Endothelial cell of umbilical vein (primary cell): ENCODE measurements around the gene CCNF. TPM values are rescaled to one million over a fixed set of nuclear protein-coding genes. Genes with fewer than 3 reads are reported as not detected.

ENCODE experiments used
- BruUV-seq: library from RNA; stranded (reverse); fragments of 400-500 nt; replicated peaks from 2 replicates; lab custom pipeline; 2021; lab: Mats Ljungman, UMichigan
- CTCF ChIA-PET: fragments of 300-600, 350-600 bp; sonication (Branson Sonifier 250); formaldehyde crosslinking; loops from one replicate; lab custom pipeline; 2021; ENCODE audit warnings: antibody characterized with exemption, inconsistent platforms; lab: Charles Lee
- POLR2A ChIA-PET: fragments of 300-600, 350-600 bp; sonication (Branson Sonifier 250); formaldehyde crosslinking; loops from one replicate; lab custom pipeline; 2021; ENCODE audit warnings: antibody characterized with exemption, inconsistent platforms; lab: Charles Lee
- DNase-seq: peaks from one replicate; pipeline ENCODE4 v3.0.0-alpha.2; 2011; ENCODE audit warnings: low read depth, low spot score
- FAIRE-seq: peaks from 2 replicates; lab custom pipeline; 2011; peaks lifted over from hg19 to GRCh38; lab: Jason Lieb, UNC
- H2AFZ ChIP-seq: 2 replicates; pipeline ENCODE4 v1.6.0; 2012; ENCODE audit warnings: low read depth, low read length, control low read depth, inconsistent platforms
- H3K27ac ChIP-seq: 2 replicates; pipeline ENCODE4 v1.5.1; 2011; ENCODE audit warnings: low read depth, mild to moderate bottlenecking, control low read depth, low read length, moderate library complexity; ENCODE audit not compliant: insufficient read depth
- H3K27me3 ChIP-seq, 2 experiments: 2 replicates each; pipeline versions ENCODE4 v1.6.0 to v1.6.1; 2011; ENCODE audit warnings: low read length in 2 of 2, mixed read lengths in 1 of 2; ENCODE audit not compliant: control insufficient read depth in 2 of 2, insufficient read depth in 2 of 2
- H3K36me3 ChIP-seq, 2 experiments: 2 replicates in 1 of 2; 3 replicates in 1 of 2; pipeline ENCODE4 v1.5.1; 2011; ENCODE audit warnings: low read length in 2 of 2, mild to moderate bottlenecking in 1 of 2, moderate library complexity in 1 of 2; ENCODE audit not compliant: control insufficient read depth in 2 of 2, insufficient read depth in 2 of 2; ENCODE audit errors: extremely low read depth in 1 of 2
- H3K4me1 ChIP-seq: 3 replicates; pipeline ENCODE4 v1.5.1; 2011; ENCODE audit warnings: mild to moderate bottlenecking, low read length; ENCODE audit not compliant: control insufficient read depth, insufficient read depth; ENCODE audit errors: extremely low read depth
- H3K4me2 ChIP-seq: 2 replicates; pipeline ENCODE4 v1.6.1; 2011; ENCODE audit warnings: low read length, control low read depth, mixed read lengths; ENCODE audit not compliant: insufficient read depth
- H3K4me3 ChIP-seq, 3 experiments: fragments of 200-600 bp in 1 of 3; sonication (generic), shearing (Covaris generic) in 1 of 3; replicated peaks in 1 of 3; 2 replicates each; pipeline ENCODE4 v1.5.1; 2011 to 2016; ENCODE audit warnings: control low read depth in 3 of 3, low read length in 3 of 3, mild to moderate bottlenecking in 2 of 3, inconsistent platforms in 1 of 3, low read depth in 1 of 3, moderate library complexity in 1 of 3; ENCODE audit not compliant: insufficient read depth in 1 of 3
- H3K79me2 ChIP-seq: 2 replicates; pipeline ENCODE4 v1.6.0; 2012; ENCODE audit warnings: low read length, inconsistent platforms; ENCODE audit not compliant: control insufficient read depth, insufficient read depth
- H3K9ac ChIP-seq: replicated peaks from 2 replicates; pipeline ENCODE3; 2011; ENCODE audit warnings: low read length, control low read depth; ENCODE audit not compliant: insufficient read depth; ENCODE audit errors: extremely low read depth
- H3K9me1 ChIP-seq: replicated peaks from 3 replicates; pipeline ENCODE4 v1.6.0; 2011; ENCODE audit warnings: mild to moderate bottlenecking, low read length; ENCODE audit not compliant: control insufficient read depth, insufficient read depth; ENCODE audit errors: extremely low read depth
- H3K9me3 ChIP-seq: replicated peaks from 2 replicates; pipeline ENCODE4 v1.5.1; 2012; ENCODE audit warnings: low read length, inconsistent platforms; ENCODE audit not compliant: control insufficient read depth, insufficient read depth
- H4K20me1 ChIP-seq: replicated peaks from 2 replicates; pipeline ENCODE3; 2011; ENCODE audit warnings: mild to moderate bottlenecking, low read length; ENCODE audit not compliant: control insufficient read depth, insufficient read depth; ENCODE audit errors: extremely low read depth
- EZH2 ChIP-seq: IDR thresholded peaks from 2 replicates; pipeline ENCODE4 v1.6.1; 2012; ENCODE audit warnings: borderline replicate concordance, low read depth, mild to moderate bottlenecking, moderate library complexity, low read length, inconsistent platforms; ENCODE audit not compliant: severe bottlenecking
- FOS ChIP-seq: IDR thresholded peaks from 2 replicates; pipeline ENCODE4 v1.6.1; 2011; ENCODE audit warnings: mild to moderate bottlenecking, low read length, moderate library complexity, borderline replicate concordance; ENCODE audit not compliant: insufficient read depth
- GATA2 ChIP-seq: IDR thresholded peaks from 2 replicates; pipeline ENCODE4 v1.7.0; 2011; ENCODE audit warnings: low read depth, mild to moderate bottlenecking, moderate library complexity, mixed read lengths, low read length; ENCODE audit not compliant: insufficient read length, insufficient read depth
- JUN ChIP-seq: IDR thresholded peaks from 2 replicates; pipeline ENCODE4 v1.6.1; 2011; ENCODE audit warnings: borderline replicate concordance, low read depth; ENCODE audit not compliant: insufficient read length, insufficient read depth
- MYC ChIP-seq: IDR thresholded peaks from one replicate; pipeline ENCODE4 v1.6.1; 2011; ENCODE audit warnings: mild to moderate bottlenecking, low read depth, low read length
- POLR2A ChIP-seq: IDR thresholded peaks from 2 replicates; pipeline ENCODE4 v1.6.1; 2012; ENCODE audit warnings: low read depth, mild to moderate bottlenecking, control low read depth, low read length
- POLR2AphosphoS5 ChIP-seq: IDR thresholded peaks from 2 replicates; pipeline ENCODE4 v1.6.1; 2012; ENCODE audit warnings: low read depth, mild to moderate bottlenecking, control low read depth, low read length, moderate library complexity; ENCODE audit not compliant: insufficient read depth
- dilution Hi-C: fragments of 300-500 bp; cut with MboI; formaldehyde crosslinking; loops from one replicate; pipeline ENCODE4 v1.15.0; 2019; ENCODE audit warnings: low sequenced_read_pairs; ENCODE audit not compliant: extremely low pct_ligation_motif_present
- intact Hi-C: fragments of 100-400 bp; cut with micrococcal nuclease; formaldehyde crosslinking; loops from one replicate; pipeline ENCODE4 v1.10.0; 2022
- polyA plus RNA-seq, 4 experiments: library from polyadenylated mRNA; depleted of rRNA in 3 of 4; stranded (reverse) in 3 of 4; unstranded in 1 of 4; fragments of >200 nt; gene quantifications; 2 replicates each; pipeline versions ENCODE4 v1.2.1 to v1.2.3, GENCODE V29; 2011 to 2012; ENCODE audit warnings: missing spikeins in 1 of 4
- total RNA-seq: library from RNA; stranded (reverse); gene quantifications from 2 replicates; pipeline ENCODE4 v1.2.3, GENCODE V29; 2021
- TF ChIP-seq, protein P1 (sequence below): IDR thresholded peaks from 2 replicates; pipeline ENCODE4 v1.6.1; 2011; ENCODE audit not compliant: insufficient read depth, insufficient read length
- TF ChIP-seq, protein P2 (sequence below), 2 donors: IDR thresholded peaks; 1 replicate in 1 of 2; 2 replicates in 1 of 2; pipeline ENCODE4 v1.5.1; 2011; ENCODE audit warnings: low read length in 2 of 2, mild to moderate bottlenecking in 2 of 2, moderate library complexity in 2 of 2, control low read depth in 1 of 2, inconsistent platforms in 1 of 2, low read depth in 1 of 2; ENCODE audit not compliant: insufficient read depth in 1 of 2; ENCODE audit errors: extremely low read depth in 1 of 2

CCNF gene
- total and polyA plus RNA-seq, 2 donors (not counting 3 experiments of a cell fraction or from before 2014, with no cell fraction given): 13.9 to 48.9 TPM

DNA sequence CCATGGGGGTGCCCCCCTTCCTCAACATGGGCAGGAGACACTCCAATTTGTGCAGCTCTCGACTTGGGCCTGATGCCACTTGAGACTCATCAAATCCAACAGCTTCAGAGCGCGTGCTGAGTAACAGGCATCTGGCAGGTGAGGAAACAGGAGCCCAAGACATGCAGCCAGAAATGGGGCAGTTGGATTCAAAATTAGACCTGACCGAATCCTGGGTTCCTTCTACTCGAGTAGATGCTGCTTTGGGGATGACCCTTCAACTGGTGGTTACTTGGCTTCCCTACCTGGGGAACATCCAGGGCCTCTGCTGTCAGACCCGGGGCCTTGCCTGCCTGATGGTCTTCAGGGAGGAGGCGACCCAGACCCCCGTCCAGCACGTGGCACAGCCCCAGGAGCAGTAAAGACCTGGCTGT, 41.4 kb downstream of the CCNF start:
- FAIRE-seq: no peak
- intact Hi-C loops: no loop called here
- Histone ChIP-seq H3K9me3 (no peaks in the 10 kb centered on the region), H2AFZ (no peak overlapping the region), H3K9me1 (no peaks in the 10 kb centered on the region), H3K79me2 (peaks cover under 1% of the 10 kb centered on the region), H3K4me3 (no peak overlapping the region), H4K20me1 (no peaks in the 10 kb centered on the region), H3K27ac (no peak overlapping the region), H3K36me3 (no peaks in the 10 kb centered on the region), H3K4me1 (peaks cover 10% of the 10 kb centered on the region), H3K9ac (no peak overlapping the region), H3K4me2 (no peak overlapping the region), H3K27me3 (peaks cover 18 to 22% of the 10 kb centered on the region in 2 experiments)
- dilution Hi-C loops: no loop called here
- BruUV-seq: no TSS peak
- TF ChIP-seq EZH2: peak; percentile 53
- no peak for TF ChIP-seq POLR2AphosphoS5
- no peak for TF ChIP-seq GATA2
- TF ChIP-seq, protein P1, sequence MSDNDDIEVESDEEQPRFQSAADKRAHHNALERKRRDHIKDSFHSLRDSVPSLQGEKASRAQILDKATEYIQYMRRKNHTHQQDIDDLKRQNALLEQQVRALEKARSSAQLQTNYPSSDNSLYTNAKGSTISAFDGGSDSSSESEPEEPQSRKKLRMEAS: no peak
- DNase-seq: no peak
- POLR2A ChIA-PET: no interaction called here
- CTCF ChIA-PET: interaction anchor here (1.3 to 1.9 kb wide), 2 partner anchors 13 to 31 kb away, joined by 5 to 6 read pairs; no protein-coding TSS in a partner anchor

DNA sequence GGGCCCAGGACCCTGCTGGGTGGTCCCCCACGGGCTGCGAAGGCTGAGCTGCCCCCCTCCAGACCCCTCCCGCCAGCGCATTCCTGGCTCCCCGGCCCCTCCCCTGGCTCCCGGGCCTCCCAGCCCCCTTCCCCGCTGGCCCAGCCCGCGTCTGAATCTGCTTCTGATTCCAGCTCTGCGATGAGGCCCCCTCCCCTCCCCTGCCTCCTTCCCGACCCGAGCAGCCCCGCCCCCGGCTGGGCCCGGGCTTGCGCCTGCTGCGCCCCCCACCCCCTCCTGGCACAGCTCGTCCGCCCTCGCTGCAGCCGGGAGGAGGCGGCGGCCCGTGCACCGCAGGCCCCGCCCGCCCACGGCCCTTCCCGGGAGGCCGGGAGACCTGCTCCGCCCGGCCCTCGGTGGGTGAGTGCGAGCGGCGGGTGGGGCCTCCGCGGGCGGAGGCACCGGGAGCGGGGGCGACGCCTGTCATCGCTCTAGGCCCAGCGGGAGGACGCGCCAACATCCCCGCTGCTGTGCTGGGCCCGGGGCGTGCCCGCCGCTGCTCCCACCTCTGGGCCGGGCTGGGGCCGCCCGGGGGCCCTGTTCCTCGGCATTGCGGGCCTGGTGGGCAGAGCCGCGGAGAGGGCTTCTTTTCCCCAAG, 41.9 kb downstream of the CCNF start, which contains the start of gene NTN3:
TSS of gene NTN3 (plus strand) at position 282 of the 637 bp plus-strand sequence. CDS start 405 bp downstream, outside the sequence.
- FAIRE-seq: no peak
- Histone ChIP-seq H3K9me3 (no peaks in the 10 kb centered on the region), H3K4me1 (peaks cover 15% of the 10 kb centered on the region), H3K9ac (no peak within 1 kb of the TSS), H3K27ac (no peak within 1 kb of the TSS), H3K9me1 (no peaks in the 10 kb centered on the region), H3K36me3 (no peaks in the 10 kb centered on the region), H3K27me3 (peaks cover 18 to 22% of the 10 kb centered on the region in 2 experiments), H2AFZ (no peak within 1 kb of the TSS), H4K20me1 (no peaks in the 10 kb centered on the region), H3K79me2 (peaks cover 6% of the 10 kb centered on the region), H3K4me3 (no peak within 1 kb of the TSS), H3K4me2 (no peak within 1 kb of the TSS)
- DNase-seq: no peak
- no TSS peak for BruUV-seq
- dilution Hi-C loops (no loop called here), intact Hi-C loops (no loop called here)
- TF ChIP-seq POLR2A (no peak), GATA2 (no peak), EZH2 (no peak), POLR2AphosphoS5 (no peak), MYC (no peak), JUN (no peak), FOS (no peak)
- TF ChIP-seq, protein P1: no peak
- TF ChIP-seq, protein P2, sequence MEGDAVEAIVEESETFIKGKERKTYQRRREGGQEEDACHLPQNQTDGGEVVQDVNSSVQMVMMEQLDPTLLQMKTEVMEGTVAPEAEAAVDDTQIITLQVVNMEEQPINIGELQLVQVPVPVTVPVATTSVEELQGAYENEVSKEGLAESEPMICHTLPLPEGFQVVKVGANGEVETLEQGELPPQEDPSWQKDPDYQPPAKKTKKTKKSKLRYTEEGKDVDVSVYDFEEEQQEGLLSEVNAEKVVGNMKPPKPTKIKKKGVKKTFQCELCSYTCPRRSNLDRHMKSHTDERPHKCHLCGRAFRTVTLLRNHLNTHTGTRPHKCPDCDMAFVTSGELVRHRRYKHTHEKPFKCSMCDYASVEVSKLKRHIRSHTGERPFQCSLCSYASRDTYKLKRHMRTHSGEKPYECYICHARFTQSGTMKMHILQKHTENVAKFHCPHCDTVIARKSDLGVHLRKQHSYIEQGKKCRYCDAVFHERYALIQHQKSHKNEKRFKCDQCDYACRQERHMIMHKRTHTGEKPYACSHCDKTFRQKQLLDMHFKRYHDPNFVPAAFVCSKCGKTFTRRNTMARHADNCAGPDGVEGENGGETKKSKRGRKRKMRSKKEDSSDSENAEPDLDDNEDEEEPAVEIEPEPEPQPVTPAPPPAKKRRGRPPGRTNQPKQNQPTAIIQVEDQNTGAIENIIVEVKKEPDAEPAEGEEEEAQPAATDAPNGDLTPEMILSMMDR (IDR thresholded peaks at IDR 0.05; ENCODE audit: extremely low read depth in 1 of 2, insufficient read depth in 1 of 2, low read depth in 1 of 2, low read length in 2 of 2): no peak
- CTCF ChIA-PET: interaction anchor here (1.3 to 1.9 kb wide), 2 partner anchors 12 to 30 kb away, joined by 5 to 6 read pairs; no protein-coding TSS in a partner anchor
- POLR2A ChIA-PET: no interaction called here
